HG02852 (cell line): Measurements from ENCODE around the gene PSD.

Experiments
- ATAC-seq: cut with Tn5 transposase; IDR thresholded peaks from one replicate; pipeline ENCODE4 v1.9.1; 2021; ENCODE audit warnings: mild to moderate bottlenecking, moderate library complexity; ENCODE audit not compliant: unreplicated experiment

The PSD gene

DNA sequence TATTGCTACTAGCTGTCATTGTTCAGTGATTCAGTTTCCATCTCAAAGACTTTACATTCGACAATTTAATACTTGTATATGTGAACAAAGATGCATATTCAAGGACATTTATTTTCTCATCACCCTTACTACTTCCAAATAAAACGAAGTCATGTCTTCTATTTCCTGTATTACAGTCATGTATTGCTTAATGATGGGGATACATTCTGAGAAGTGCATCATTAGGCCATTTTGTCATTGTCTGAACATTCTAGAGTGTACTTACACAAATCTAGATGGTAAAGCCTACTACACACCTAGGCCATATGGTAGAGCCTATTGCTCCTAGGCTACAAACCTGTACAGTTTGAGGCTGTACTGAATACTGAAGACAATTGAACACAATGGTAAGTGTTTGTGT lies 26.3 kb upstream of the PSD start:
- ATAC-seq, result no peak

DNA sequence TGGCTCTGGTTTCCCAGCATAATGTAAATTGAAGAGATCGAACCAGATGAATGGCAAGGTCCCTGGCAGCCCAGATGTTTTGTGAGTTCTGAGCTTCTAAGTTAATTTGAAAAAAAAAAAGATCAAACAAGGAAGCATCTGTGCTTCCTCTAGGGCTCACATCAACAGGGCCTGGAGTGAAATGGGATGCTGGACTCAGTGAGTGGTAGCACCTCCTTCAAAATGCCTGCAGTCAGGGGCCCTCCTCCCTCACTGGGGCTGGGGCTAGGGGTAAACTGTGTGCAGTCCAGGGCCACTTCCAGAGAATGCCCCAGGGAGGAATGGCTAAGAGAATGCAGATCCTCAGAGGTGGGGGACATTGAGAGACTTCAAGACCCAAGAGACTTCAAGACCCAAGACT lies 19.8 kb upstream of the PSD start:
- no peak for ATAC-seq

DNA sequence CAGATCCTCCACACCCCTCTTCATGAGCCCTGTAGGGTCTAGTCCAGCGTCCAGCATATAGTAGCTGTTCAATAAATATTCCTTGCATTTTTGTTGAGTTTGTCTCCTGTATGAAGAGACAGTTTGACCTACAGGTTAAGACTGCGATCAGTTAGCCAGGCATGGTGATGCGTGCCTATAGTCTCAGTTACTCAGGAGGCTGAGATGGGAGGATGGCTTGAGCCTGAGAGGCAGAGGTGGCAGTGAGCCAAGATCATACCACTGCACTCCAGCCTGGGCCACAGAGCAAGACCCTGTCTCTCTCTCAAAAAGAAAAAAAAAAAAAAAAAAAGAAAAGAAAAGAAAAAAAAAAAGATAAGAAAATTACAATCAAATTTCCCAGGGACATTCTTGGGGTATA lies 18.9 kb upstream of the PSD start:
- ATAC-seq, result no peak

- ATAC-seq, result no peak
These were observed 17.7 kb upstream of the PSD start for GRCh38 chr10:102436312-102436711.

DNA sequence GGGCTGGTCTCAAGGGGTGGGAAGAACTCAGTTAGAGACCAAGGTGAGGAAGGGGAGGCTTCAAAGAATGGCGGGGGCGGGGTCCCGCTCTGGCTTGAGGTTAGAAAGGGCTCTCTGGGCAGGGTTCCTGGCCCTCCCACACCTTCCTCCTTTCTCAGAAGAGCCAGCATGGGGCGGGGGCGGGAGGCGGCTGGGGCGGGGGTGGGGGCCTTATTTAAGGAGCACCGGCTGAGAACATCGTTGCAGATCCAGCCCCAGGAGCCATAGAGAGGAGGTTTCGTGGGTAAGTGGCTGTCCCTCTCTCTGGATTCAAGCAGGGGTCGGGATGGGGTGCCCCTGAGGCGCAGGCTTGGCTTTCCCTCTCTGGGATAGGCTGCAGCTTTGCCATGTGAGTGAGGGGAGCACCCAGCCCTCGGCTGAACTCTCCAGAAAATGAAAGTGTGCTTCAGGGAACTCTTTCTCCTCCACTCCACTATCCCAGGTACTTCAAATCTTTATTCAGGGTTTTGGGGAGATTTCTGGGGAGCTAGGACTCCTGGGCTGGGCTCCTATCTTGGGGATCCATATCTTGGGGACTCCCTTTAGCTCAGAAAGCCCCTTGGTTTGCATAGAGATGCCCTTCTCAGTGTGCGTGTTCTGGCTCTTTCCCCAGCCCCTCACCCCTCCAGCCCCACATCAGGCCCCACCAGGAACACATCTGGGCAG lies 17.1 kb upstream of the PSD start:
- no peak for ATAC-seq

DNA sequence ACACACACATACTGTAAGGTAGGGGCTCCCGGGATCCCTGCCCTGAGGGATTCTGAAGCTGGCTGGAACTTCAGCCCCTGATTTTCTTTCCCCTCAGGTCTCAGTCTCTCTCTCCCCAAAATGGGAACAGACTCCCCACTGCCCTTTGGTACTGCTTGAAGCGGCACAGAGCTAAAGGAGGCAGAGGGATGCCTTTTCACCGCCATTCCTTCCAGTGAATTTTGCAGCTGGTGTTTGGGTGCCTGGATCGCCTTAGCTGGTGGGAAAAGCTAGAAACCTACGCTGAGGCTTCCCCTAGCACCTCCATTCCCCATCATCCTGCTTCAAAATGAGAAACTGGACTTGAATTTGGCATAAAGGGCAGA lies 16.5 kb upstream of the PSD start:
- no peak for ATAC-seq

DNA sequence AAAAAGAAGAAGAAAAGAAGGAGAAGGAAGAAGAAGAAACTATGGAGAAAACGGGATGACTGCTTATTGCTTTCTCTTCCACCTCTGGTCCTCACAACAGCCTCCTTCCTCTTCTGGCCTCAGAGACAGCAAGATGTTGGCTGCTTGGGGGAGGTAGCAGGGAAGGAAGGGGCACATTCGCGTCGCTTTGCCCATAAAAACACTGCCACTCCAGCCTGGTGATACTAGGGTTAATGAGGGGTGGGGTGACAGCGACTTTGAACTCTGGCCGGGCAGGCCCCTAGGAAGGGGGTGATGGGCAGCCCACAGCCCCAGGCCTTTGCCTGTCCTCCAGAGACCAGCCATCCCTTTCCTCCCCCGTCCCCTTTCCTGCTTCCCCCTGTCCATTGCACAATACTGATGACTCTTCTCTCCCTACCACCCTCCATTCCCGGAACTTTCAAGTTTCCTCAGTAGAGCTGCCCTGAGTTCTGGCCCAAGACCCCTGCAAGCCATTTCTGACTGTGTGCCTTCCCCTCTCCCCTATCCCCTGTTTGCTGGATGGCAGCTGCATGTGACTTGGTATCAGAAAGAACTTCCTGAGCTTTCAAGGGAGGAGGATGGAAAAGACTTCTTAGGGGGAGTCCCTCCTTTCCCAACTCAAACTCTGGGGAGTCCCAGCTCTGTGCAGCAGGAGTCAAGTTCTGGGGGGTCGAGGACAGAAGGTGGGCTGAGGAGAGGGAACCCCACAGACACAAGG lies 16.0 kb upstream of the PSD start:
- ATAC-seq, result no peak

GRCh38 chr10:102433619-102434046 lies 15.0 kb upstream of the PSD start:
- no peak for ATAC-seq

GRCh38 chr10:102432162-102432950 lies 13.8 kb upstream of the PSD start, which contains the start of gene CUEDC2:
Gene CUEDC2, minus strand, starts transcription at chr10:102432574. Its CDS starts 7,386 bp downstream, at chr10:102425188.
- peak; percentile 90 for ATAC-seq

- no peak for ATAC-seq
These were observed 13.0 kb upstream of the PSD start for GRCh38 chr10:102431452-102432124.

DNA sequence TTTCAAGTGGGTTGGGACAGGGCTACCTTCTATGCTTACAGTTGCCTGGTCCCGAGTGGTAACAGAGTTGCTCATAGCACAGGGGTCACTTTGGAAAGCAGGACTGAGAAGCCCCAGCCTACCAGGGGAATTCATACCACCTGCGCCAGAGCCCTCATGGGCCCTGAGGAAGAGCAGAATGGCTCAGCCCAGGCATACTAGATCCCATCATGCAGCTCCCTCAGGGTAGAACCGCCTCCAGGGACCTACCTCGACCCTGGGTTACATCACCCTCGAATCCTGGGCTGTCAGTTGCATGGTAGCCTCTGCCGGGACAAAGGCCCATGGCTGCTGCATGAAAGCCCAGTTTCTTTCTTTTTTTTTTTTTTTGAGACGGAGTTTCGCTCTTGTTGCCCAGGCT lies 10.9 kb upstream of the PSD start:
- no peak for ATAC-seq

GRCh38 chr10:102426803-102427287 lies 8.3 kb upstream of the PSD start:
- no peak for ATAC-seq

GRCh38 chr10:102425444-102425843 lies 6.9 kb upstream of the PSD start:
- no peak for ATAC-seq

DNA sequence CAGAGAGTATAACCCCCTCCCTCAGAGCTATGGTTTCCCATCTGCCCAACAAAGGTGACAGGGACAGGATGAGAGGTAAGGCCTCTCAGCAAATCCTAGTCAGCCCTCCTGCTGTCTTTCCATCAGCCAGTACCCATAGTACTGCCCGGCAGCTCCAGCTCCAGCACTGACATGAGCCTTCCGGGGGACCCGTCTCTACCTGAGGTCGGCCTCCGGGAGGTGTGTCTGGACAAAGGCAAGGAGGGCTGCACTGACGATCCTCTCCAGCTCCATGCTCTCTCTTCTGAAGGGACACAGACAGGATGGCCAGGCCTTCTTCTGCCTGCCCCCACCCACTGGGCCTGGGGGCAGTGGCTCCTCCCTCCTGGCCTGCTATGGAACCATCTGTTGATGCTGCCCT lies 6.3 kb upstream of the PSD start:
- ATAC-seq, result no peak

DNA sequence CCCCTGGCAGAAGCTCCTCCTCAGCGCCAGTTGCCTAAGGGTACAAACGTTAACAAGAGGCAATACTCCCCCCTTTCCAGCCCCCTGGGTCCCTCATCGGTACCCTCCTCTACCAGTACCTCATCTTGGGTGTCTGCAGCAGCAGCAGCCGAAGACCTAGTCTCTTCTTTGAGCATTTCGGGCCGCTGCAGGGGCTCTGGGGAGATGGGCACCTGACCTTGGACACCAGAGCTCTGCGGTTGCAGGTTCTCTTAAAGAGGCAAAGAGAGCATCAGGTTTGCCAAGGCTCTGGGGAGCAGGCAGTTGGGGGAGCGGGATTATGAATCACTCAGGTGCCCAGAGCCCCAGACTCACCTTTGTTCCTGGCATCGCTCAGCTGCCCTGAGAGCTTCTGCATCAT lies 5.6 kb upstream of the PSD start:
- ATAC-seq, result no peak

DNA sequence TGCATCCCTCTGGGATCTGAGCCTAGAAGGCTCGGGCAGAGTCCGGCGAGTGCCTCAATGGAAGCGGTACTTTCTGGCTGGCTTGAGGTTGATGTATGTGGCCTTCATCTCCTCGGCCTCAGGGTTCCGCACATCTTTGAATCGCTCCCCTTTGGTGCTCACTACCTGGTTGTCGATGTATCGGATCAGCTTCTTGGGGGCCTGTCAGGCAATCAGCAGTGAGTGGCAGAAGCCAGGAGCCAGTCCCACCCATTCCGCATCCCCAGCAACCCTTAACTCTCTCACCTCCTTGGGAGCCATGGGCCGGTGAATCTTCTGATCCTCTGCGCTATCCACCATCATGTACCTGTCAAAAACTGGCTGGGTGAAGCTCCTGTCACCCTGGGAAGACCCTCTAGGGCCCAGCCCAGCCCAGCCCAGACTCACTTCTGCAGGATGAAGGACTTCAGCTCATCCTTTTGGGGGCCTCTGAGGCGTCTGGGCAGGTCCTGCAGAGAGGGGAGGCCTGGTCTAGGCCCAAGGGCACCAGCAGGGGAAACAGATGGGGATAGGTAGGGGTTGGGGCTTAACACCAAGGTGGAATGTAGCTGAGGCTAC lies 4.9 kb upstream of the PSD start:
- no peak for ATAC-seq

- ATAC-seq, result no peak
These were observed 4.1 kb upstream of the PSD start for GRCh38 chr10:102422545-102423129.

DNA sequence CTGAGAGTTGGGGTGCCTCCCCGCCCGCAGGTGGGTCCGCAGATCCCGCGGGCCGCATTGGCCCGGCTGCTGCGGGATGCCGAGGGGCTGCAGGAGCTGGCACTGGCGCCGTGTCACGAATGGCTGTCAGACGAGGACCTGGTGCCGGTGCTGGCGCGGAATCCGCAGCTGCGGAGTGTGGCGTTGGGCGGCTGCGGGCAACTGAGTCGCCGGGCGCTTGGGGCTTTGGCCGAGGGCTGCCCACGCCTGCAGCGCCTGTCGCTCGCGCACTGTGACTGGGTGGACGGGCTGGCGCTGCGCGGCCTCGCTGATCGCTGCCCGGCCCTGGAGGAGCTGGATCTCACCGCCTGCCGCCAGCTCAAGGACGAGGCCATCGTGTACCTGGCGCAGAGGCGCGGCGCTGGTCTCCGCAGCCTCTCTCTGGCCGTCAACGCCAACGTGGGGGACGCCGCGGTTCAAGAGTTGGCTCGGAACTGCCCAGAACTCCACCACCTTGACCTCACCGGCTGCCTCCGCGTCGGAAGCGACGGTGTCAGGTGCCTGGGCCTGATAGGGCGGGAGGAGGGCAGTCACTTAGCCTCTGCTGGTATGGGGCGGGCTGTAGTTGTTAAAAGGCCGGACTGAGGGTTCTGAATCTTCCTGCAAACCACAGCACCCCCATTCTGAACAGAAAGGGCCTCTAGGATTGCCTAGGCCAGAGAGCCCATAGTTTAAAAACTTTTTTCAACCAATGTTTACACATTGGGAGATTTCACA lies 3.4 kb upstream of the PSD start:
- no peak for ATAC-seq

GRCh38 chr10:102421507-102421756 lies 2.8 kb upstream of the PSD start:
- peak; percentile 5 for ATAC-seq
